ENCODE data around the gene NR6A1. TPM values are rescaled to one million over a fixed set of nuclear protein-coding genes. Genes with fewer than 3 reads are reported as not detected.

Gene NR6A1
- total and polyA plus RNA-seq, 2 experiments from 2014 or later: 44.2 to 139 TPM

DNA sequence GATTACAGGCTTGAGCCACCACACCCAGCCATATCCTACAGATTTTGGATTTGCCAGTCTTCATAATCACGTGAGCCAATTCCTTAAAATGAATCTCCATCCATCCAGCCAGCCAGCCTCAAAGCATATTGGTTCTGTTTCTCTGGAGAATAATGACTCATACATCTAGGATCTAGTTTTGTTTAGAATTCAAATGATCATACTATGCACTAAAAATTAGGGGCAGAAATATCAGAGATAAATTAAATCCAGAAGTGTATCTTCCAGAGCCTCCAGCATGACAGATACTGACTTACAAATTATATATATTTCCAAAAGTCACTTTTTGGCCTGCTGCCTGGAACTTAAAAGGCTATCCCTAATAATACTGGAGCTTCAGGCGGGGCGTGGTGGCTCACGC lies 144.8 kb downstream of the NR6A1 start:
- DNase-seq (ENCODE audit: low spot score): no peak
- Histone ChIP-seq H2AFZ (no peak overlapping the region), H3K27me3 (ENCODE audit: insufficient read depth) (no peaks in the 10 kb centered on the region), H3K9me2 (ENCODE audit: insufficient read depth) (no peaks in the 10 kb centered on the region), H3K4me3 (no peak overlapping the region), H4K20me1 (replicated peaks; ENCODE audit: insufficient read depth) (0 out of 2 replicates have a peak, but pooled peaks cover 3% of the 10 kb centered on the region), H3F3A (replicated peaks; ENCODE audit: low read depth) (no peaks in the 10 kb centered on the region), H3K4me2 (no peak overlapping the region), H3K36me3 (ENCODE audit: insufficient read depth) (no peaks in the 10 kb centered on the region), H3K27ac (ENCODE audit: low read depth) (no peak overlapping the region), H3K4me1 (ENCODE audit: insufficient read depth) (peaks cover 8% of the 10 kb centered on the region; the same call in 1 of the 2 replicates), H3K79me2 (replicated peaks; ENCODE audit: insufficient read depth) (no peaks in the 10 kb centered on the region; the same call in 1 of the 2 replicates)
- Mint-ChIP-seq H3K4me1 (peaks cover 29% of the 10 kb centered on the region), H3K9me3 (no peaks in the 10 kb centered on the region), H3K4me3 (no peak overlapping the region), H3K36me3 (ENCODE audit: low read depth) (no peaks in the 10 kb centered on the region; the same call in 2 of the 3 replicates), H3K27ac (0 out of 2 replicates have a peak overlapping the region, but pooled peaks have one; percentile 17), H3K27me3 (ENCODE audit: insufficient read depth, low read depth, poor library complexity) (peaks cover 4% of the 10 kb centered on the region)
- no peak for ATAC-seq
- no peak for TF ChIP-seq JUNB (IDR thresholded peaks at IDR 0.05; ENCODE audit: unreplicated experiment)
- TF ChIP-seq, protein P1, sequence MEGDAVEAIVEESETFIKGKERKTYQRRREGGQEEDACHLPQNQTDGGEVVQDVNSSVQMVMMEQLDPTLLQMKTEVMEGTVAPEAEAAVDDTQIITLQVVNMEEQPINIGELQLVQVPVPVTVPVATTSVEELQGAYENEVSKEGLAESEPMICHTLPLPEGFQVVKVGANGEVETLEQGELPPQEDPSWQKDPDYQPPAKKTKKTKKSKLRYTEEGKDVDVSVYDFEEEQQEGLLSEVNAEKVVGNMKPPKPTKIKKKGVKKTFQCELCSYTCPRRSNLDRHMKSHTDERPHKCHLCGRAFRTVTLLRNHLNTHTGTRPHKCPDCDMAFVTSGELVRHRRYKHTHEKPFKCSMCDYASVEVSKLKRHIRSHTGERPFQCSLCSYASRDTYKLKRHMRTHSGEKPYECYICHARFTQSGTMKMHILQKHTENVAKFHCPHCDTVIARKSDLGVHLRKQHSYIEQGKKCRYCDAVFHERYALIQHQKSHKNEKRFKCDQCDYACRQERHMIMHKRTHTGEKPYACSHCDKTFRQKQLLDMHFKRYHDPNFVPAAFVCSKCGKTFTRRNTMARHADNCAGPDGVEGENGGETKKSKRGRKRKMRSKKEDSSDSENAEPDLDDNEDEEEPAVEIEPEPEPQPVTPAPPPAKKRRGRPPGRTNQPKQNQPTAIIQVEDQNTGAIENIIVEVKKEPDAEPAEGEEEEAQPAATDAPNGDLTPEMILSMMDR (conservative IDR thresholded peaks at IDR 0.05; ENCODE audit: low read depth in 2 of 2): no peak
- TF ChIP-seq ZNF114 (CRISPR knock-in tag; IDR thresholded peaks at IDR 0.05): no peak
- no peak for TF ChIP-seq EZH2 (IDR thresholded peaks at IDR 0.05; ENCODE audit: low read depth, unreplicated experiment)
- TF ChIP-seq, protein P2, sequence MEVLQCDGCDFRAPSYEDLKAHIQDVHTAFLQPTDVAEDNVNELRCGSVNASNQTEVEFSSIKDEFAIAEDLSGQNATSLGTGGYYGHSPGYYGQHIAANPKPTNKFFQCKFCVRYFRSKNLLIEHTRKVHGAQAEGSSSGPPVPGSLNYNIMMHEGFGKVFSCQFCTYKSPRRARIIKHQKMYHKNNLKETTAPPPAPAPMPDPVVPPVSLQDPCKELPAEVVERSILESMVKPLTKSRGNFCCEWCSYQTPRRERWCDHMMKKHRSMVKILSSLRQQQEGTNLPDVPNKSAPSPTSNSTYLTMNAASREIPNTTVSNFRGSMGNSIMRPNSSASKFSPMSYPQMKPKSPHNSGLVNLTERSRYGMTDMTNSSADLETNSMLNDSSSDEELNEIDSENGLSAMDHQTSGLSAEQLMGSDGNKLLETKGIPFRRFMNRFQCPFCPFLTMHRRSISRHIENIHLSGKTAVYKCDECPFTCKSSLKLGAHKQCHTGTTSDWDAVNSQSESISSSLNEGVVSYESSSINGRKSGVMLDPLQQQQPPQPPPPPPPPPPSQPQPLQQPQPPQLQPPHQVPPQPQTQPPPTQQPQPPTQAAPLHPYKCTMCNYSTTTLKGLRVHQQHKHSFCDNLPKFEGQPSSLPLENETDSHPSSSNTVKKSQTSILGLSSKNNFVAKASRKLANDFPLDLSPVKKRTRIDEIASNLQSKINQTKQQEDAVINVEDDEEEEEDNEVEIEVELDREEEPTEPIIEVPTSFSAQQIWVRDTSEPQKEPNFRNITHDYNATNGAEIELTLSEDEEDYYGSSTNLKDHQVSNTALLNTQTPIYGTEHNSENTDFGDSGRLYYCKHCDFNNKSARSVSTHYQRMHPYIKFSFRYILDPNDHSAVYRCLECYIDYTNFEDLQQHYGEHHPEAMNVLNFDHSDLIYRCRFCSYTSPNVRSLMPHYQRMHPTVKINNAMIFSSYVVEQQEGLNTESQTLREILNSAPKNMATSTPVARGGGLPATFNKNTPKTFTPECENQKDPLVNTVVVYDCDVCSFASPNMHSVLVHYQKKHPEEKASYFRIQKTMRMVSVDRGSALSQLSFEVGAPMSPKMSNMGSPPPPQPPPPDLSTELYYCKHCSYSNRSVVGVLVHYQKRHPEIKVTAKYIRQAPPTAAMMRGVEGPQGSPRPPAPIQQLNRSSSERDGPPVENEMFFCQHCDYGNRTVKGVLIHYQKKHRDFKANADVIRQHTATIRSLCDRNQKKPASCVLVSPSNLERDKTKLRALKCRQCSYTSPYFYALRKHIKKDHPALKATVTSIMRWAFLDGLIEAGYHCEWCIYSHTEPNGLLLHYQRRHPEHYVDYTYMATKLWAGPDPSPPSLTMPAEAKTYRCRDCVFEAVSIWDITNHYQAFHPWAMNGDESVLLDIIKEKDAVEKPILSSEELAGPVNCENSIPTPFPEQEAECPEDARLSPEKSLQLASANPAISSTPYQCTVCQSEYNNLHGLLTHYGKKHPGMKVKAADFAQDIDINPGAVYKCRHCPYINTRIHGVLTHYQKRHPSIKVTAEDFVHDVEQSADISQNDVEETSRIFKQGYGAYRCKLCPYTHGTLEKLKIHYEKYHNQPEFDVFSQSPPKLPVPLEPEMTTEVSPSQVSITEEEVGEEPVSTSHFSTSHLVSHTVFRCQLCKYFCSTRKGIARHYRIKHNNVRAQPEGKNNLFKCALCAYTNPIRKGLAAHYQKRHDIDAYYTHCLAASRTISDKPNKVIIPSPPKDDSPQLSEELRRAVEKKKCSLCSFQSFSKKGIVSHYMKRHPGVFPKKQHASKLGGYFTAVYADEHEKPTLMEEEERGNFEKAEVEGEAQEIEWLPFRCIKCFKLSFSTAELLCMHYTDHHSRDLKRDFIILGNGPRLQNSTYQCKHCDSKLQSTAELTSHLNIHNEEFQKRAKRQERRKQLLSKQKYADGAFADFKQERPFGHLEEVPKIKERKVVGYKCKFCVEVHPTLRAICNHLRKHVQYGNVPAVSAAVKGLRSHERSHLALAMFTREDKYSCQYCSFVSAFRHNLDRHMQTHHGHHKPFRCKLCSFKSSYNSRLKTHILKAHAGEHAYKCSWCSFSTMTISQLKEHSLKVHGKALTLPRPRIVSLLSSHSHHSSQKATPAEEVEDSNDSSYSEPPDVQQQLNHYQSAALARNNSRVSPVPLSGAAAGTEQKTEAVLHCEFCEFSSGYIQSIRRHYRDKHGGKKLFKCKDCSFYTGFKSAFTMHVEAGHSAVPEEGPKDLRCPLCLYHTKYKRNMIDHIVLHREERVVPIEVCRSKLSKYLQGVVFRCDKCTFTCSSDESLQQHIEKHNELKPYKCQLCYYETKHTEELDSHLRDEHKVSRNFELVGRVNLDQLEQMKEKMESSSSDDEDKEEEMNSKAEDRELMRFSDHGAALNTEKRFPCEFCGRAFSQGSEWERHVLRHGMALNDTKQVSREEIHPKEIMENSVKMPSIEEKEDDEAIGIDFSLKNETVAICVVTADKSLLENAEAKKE (CRISPR knock-in tag; IDR thresholded peaks at IDR 0.05): no peak
- TF ChIP-seq POLR2AphosphoS5 (IDR thresholded peaks at IDR 0.05; ENCODE audit: low read depth): no peak
- no peak for TF ChIP-seq ZNF331 (CRISPR knock-in tag; IDR thresholded peaks at IDR 0.05; ENCODE audit: low read depth)
- TF ChIP-seq EZH2phosphoT487 (IDR thresholded peaks at IDR 0.05; ENCODE audit: unreplicated experiment): no peak
- no peak for TF ChIP-seq STAT1 (IDR thresholded peaks at IDR 0.05; ENCODE audit: unreplicated experiment)
- no peak for TF ChIP-seq CREB1 (CRISPR knock-in tag; IDR thresholded peaks at IDR 0.05; ENCODE audit: low read depth)
- no peak for TF ChIP-seq NANOG (IDR thresholded peaks at IDR 0.05; ENCODE audit: borderline replicate concordance)
- TF ChIP-seq, protein P3, sequence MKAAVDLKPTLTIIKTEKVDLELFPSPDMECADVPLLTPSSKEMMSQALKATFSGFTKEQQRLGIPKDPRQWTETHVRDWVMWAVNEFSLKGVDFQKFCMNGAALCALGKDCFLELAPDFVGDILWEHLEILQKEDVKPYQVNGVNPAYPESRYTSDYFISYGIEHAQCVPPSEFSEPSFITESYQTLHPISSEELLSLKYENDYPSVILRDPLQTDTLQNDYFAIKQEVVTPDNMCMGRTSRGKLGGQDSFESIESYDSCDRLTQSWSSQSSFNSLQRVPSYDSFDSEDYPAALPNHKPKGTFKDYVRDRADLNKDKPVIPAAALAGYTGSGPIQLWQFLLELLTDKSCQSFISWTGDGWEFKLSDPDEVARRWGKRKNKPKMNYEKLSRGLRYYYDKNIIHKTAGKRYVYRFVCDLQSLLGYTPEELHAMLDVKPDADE (IDR thresholded peaks at IDR 0.05): no peak
- TF ChIP-seq, protein P4, sequence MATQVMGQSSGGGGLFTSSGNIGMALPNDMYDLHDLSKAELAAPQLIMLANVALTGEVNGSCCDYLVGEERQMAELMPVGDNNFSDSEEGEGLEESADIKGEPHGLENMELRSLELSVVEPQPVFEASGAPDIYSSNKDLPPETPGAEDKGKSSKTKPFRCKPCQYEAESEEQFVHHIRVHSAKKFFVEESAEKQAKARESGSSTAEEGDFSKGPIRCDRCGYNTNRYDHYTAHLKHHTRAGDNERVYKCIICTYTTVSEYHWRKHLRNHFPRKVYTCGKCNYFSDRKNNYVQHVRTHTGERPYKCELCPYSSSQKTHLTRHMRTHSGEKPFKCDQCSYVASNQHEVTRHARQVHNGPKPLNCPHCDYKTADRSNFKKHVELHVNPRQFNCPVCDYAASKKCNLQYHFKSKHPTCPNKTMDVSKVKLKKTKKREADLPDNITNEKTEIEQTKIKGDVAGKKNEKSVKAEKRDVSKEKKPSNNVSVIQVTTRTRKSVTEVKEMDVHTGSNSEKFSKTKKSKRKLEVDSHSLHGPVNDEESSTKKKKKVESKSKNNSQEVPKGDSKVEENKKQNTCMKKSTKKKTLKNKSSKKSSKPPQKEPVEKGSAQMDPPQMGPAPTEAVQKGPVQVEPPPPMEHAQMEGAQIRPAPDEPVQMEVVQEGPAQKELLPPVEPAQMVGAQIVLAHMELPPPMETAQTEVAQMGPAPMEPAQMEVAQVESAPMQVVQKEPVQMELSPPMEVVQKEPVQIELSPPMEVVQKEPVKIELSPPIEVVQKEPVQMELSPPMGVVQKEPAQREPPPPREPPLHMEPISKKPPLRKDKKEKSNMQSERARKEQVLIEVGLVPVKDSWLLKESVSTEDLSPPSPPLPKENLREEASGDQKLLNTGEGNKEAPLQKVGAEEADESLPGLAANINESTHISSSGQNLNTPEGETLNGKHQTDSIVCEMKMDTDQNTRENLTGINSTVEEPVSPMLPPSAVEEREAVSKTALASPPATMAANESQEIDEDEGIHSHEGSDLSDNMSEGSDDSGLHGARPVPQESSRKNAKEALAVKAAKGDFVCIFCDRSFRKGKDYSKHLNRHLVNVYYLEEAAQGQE (IDR thresholded peaks at IDR 0.05; ENCODE audit: unreplicated experiment): no peak
